Measurements from ENCODE around the gene CEPT1. TPM values are rescaled to one million over a fixed set of nuclear protein-coding genes. Genes with fewer than 3 reads are reported as not detected.

CEPT1 gene
- total RNA-seq, 4 donors from 2014 or later, result 12.6 to 82.3 (median 35.8) TPM

GRCh38 chr1:111141245-111142220 lies 1.5 kb downstream of the CEPT1 start:
- DNase-seq, result no peak
- H3K27me3 ChIP-seq, result no peaks in the 10 kb centered on the region
- H3K4me1 ChIP-seq, result peaks cover 0 to 8% of the 10 kb centered on the region in 2 donors
- TF ChIP-seq, protein P1, sequence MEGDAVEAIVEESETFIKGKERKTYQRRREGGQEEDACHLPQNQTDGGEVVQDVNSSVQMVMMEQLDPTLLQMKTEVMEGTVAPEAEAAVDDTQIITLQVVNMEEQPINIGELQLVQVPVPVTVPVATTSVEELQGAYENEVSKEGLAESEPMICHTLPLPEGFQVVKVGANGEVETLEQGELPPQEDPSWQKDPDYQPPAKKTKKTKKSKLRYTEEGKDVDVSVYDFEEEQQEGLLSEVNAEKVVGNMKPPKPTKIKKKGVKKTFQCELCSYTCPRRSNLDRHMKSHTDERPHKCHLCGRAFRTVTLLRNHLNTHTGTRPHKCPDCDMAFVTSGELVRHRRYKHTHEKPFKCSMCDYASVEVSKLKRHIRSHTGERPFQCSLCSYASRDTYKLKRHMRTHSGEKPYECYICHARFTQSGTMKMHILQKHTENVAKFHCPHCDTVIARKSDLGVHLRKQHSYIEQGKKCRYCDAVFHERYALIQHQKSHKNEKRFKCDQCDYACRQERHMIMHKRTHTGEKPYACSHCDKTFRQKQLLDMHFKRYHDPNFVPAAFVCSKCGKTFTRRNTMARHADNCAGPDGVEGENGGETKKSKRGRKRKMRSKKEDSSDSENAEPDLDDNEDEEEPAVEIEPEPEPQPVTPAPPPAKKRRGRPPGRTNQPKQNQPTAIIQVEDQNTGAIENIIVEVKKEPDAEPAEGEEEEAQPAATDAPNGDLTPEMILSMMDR (IDR thresholded peaks at IDR 0.05), result no peak
- TF ChIP-seq POLR2A (IDR thresholded peaks at IDR 0.05), result no peak
- intact Hi-C loops (cut with DNase I; ENCODE audit: low total_unique reads), result no loop called here
- H3K4me3 ChIP-seq, result peak overlapping the region; percentile 71 to 91
- peak overlapping the region in 1 of 2 donors; percentile 89 for H3K27ac ChIP-seq
- no peaks in the 10 kb centered on the region for H3K36me3 ChIP-seq
- no peaks in the 10 kb centered on the region for H3K9me3 ChIP-seq

DNA sequence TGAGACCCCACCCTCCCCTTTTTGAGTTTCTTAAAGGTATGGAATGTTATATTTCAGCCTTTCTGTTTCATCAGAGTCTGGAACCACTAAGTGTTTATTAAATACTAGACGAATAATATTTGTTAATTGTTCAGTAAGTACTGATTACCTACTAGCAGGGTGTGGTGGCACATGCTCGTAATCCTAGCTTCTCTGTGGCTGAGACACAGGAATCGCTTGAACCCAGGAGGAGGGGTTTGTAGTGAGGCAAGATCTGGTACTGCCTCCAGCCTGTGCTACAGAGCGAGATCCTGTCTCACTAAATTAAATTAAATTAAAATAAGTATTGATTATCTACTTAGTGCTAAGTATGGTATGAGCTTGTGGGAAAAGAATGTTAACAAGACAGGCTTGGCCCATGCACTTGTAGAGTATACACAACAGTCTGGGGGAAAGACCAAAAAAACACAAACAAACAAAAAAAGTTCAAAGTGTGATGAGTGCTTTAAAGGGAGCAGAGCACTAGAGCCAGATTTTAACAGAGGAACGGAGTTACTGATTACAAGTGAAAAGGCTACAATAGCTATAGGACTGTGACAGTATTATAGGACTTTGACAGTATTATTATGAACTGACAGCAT lies 2.4 kb downstream of the CEPT1 start:
- Histone ChIP-seq H3K36me3 (no peaks in the 10 kb centered on the region), H3K27me3 (no peaks in the 10 kb centered on the region), H3K9me3 (no peaks in the 10 kb centered on the region), H3K27ac (no peak overlapping the region), H3K4me3 (no peak overlapping the region), H3K4me1 (peaks cover 0 to 8% of the 10 kb centered on the region in 2 donors)
- TF ChIP-seq POLR2A (IDR thresholded peaks at IDR 0.05), result no peak
- TF ChIP-seq, protein P1 (IDR thresholded peaks at IDR 0.05), result no peak
- no peak for DNase-seq
- intact Hi-C loops (cut with DNase I; ENCODE audit: low total_unique reads), result no loop called here

- H3K27ac ChIP-seq, result no peak overlapping the region
- H3K4me1 ChIP-seq, result peaks cover 0 to 8% of the 10 kb centered on the region in 2 donors
- H3K4me3 ChIP-seq, result no peak overlapping the region
- no peaks in the 10 kb centered on the region for H3K27me3 ChIP-seq
- TF ChIP-seq, protein P1 (IDR thresholded peaks at IDR 0.05), result no peak
- no peak for TF ChIP-seq POLR2A (IDR thresholded peaks at IDR 0.05)
- intact Hi-C loops (cut with DNase I; ENCODE audit: low total_unique reads), result no loop called here
- H3K9me3 ChIP-seq, result no peaks in the 10 kb centered on the region
- DNase-seq, result no peak
- no peaks in the 10 kb centered on the region for H3K36me3 ChIP-seq
Observed at GRCh38 chr1:111145542-111145941, 5.5 kb downstream of the CEPT1 start.

DNA sequence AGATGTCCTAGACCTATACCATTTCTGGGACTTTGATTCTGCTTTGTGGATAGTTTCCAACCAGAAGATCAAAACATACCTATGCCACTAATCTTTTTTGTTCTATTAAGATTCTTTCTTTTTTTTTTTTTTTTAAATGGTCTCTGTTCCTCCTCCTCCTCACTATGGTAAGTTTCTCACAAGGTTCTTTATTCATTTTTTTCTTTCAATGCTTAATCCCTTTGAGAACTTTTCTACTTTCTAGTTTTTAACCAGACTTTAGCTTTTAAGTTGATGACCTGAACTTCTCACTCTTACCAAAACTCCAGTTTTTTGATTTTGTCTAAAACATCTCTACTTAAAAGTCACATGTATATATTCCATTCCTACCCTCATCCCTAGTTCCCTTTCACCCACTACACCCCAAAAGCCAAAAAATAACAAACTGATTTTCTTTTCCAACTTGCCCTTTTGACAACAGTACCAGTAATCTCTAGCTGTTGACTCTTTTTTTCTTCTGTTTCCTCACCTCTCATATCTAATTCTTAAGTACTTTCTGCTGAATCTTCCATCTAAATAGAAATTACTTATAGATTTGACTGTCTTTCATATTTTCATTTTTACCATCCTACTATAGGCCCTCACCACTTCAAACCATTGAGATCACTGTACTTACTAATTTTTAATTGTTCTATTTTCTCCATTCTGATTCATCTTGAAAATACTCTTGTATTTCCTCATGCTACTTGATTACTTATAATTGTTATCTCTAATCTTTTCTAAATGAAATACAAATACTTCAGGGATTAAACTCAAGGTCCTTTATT lies 6.1 kb downstream of the CEPT1 start:
- no peak for DNase-seq
- TF ChIP-seq POLR2A (IDR thresholded peaks at IDR 0.05), result no peak
- TF ChIP-seq, protein P1 (IDR thresholded peaks at IDR 0.05), result no peak
- H3K36me3 ChIP-seq, result no peaks in the 10 kb centered on the region
- H3K4me1 ChIP-seq, result peaks cover 0 to 8% of the 10 kb centered on the region in 2 donors
- no peaks in the 10 kb centered on the region for H3K27me3 ChIP-seq
- H3K27ac ChIP-seq, result no peak overlapping the region
- no peak overlapping the region for H3K4me3 ChIP-seq
- no peaks in the 10 kb centered on the region for H3K9me3 ChIP-seq
- intact Hi-C loops (cut with DNase I; ENCODE audit: low total_unique reads), result no loop called here
